Activated naive CD8-positive, alpha-beta T cell treated with anti-CD3 and anti-CD28 coated beads, Interleukin-2, amount 50 U/mL, for 24 hours (primary cell): ENCODE data around the gene CTIF.

Experiments used
- ATAC-seq: fragments of 150-1000 bp; cut with Tn5 transposase; one replicate; pipeline ENCODE4 v1.10.0; 2021
- DNase-seq: peaks from one replicate; pipeline ENCODE4 v3.0.0; 2021
- H3K27ac Mint-ChIP-seq: one replicate; pipeline ENCODE4 v1.8.0; 2021; ENCODE audit warnings: mild to moderate bottlenecking, mixed read lengths
- H3K27me3 Mint-ChIP-seq: one replicate; pipeline ENCODE4 v1.8.0; 2021; ENCODE audit warnings: mixed read lengths
- H3K36me3 Mint-ChIP-seq: one replicate; pipeline ENCODE4 v1.8.0; 2021; ENCODE audit warnings: low read depth, mixed read lengths
- H3K4me1 Mint-ChIP-seq: one replicate; pipeline ENCODE4 v1.8.0; 2021; ENCODE audit warnings: mixed read lengths
- H3K4me3 Mint-ChIP-seq: one replicate; pipeline ENCODE4 v1.8.0; 2021; ENCODE audit warnings: mild to moderate bottlenecking, moderate library complexity, mixed read lengths
- H3K9me3 Mint-ChIP-seq: one replicate; pipeline ENCODE4 v1.8.0; 2021; ENCODE audit warnings: mixed read lengths

The CTIF gene

GRCh38 chr18:48909721-48910120, 370.9 kb downstream of the CTIF start:
- peak; percentile 72 for ATAC-seq
- Mint-ChIP-seq H3K4me1 (peaks cover 25% of the 10 kb centered on the region), H3K9me3 (peaks cover 5% of the 10 kb centered on the region), H3K36me3 (no peaks in the 10 kb centered on the region), H3K4me3 (no peak overlapping the region), H3K27ac (no peak overlapping the region), H3K27me3 (no peaks in the 10 kb centered on the region)
- DNase-seq, result no peak

GRCh38 chr18:48910972-48911545, 372.2 kb downstream of the CTIF start:
- peaks cover 25% of the 10 kb centered on the region for H3K4me1 Mint-ChIP-seq
- H3K27ac Mint-ChIP-seq, result no peak overlapping the region
- no peaks in the 10 kb centered on the region for H3K9me3 Mint-ChIP-seq
- no peaks in the 10 kb centered on the region for H3K27me3 Mint-ChIP-seq
- no peaks in the 10 kb centered on the region for H3K36me3 Mint-ChIP-seq
- no peak for DNase-seq
- ATAC-seq, result no peak
- no peak overlapping the region for H3K4me3 Mint-ChIP-seq
